ENCODE results near the gene CBX1.

DNA sequence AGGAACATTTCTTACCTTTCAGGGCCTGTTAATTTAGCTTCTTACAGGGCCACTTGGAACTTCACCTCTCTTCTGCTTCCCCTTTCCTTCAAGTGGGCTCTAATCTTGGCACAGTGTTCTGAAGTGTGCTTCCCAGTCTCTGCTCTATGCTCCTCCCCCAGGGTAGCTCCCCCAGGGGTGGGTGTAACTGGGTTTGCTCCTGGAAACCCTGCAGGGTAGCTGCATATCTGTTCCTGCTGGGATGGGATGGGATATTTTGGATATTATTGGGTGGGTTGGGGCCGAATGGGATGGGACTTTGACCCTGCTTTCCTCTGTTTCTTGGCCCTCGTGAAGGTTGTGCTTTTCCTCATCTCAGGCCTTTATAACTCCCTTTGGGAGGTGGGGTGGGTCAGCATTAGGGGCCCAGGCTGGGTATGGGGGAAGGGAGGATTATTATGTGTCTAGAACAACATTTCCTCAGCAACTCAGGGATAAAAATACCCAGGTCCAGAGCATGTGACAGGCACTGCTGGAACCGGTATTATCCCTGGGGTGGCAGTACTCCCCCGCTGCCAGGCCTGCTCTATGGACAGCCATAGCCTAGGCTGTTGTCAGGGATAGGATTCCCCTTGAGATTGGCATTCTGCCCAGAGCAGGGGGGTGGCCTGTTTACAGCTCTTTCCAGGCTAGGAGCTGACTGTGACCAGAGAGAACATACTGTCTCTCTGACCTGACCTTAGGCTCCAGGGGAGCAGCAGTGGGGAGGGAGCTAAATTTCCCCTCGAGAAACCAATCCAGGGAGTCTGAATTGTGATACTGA lies 48.1 kb downstream of the CBX1 start:
- TF ChIP-seq POLR2AphosphoS5 (IDR thresholded peaks at IDR 0.05; ENCODE audit: low read depth, low read length) (no peak), TAF1 (IDR thresholded peaks at IDR 0.05; ENCODE audit: borderline replicate concordance, low read depth, low read length) (no peak), POLR2A (IDR thresholded peaks at IDR 0.05; ENCODE audit: low read depth, low read length) (no peak)
